Astrocyte (in vitro differentiated cells and primary cell): ENCODE results near the gene IL12RB1. TPM values are rescaled to one million over a fixed set of nuclear protein-coding genes. Genes with fewer than 3 reads are reported as not detected.

Experiments
- DNase-seq: peaks from one replicate; pipeline ENCODE4 v3.0.0-alpha.2; 2010; ENCODE audit warnings: low read depth
- FAIRE-seq: peaks from 2 replicates; lab custom pipeline; 2011; peaks lifted over from hg19 to GRCh38; lab: Jason Lieb, UNC
- H2AFZ ChIP-seq: 2 replicates; pipeline ENCODE4 v1.6.0; 2012; ENCODE audit warnings: low read depth, low read length, inconsistent platforms
- H3K27ac ChIP-seq: 2 replicates; pipeline ENCODE4 v1.5.1; 2011; ENCODE audit warnings: low read depth, low read length, inconsistent platforms
- H3K27me3 ChIP-seq: 2 replicates; pipeline ENCODE4 v1.6.0; 2011; ENCODE audit warnings: low read length, inconsistent platforms; ENCODE audit not compliant: insufficient read depth
- H3K36me3 ChIP-seq: 2 replicates; pipeline ENCODE4 v1.5.1; 2011; ENCODE audit warnings: low read length, inconsistent platforms; ENCODE audit not compliant: insufficient read depth
- H3K4me1 ChIP-seq: 2 replicates; pipeline ENCODE4 v1.5.1; 2011; ENCODE audit warnings: low read length, inconsistent platforms; ENCODE audit not compliant: insufficient read depth
- H3K4me2 ChIP-seq: 2 replicates; pipeline ENCODE4 v1.6.0; 2012; ENCODE audit warnings: low read length, inconsistent platforms
- H3K4me3 ChIP-seq: 2 replicates; pipeline ENCODE4 v1.5.1; 2011; ENCODE audit warnings: low read depth, mild to moderate bottlenecking, low read length, inconsistent platforms; ENCODE audit not compliant: insufficient read depth
- H3K79me2 ChIP-seq: 2 replicates; pipeline ENCODE4 v1.6.0; 2012; ENCODE audit warnings: mild to moderate bottlenecking, low read length, inconsistent platforms; ENCODE audit not compliant: insufficient read depth
- H3K9ac ChIP-seq: 2 replicates; pipeline ENCODE4 v1.6.0; 2012; ENCODE audit warnings: mild to moderate bottlenecking, low read length, inconsistent platforms
- H3K9me3 ChIP-seq: 2 replicates; pipeline ENCODE4 v1.5.1; 2012; ENCODE audit warnings: low read depth, mild to moderate bottlenecking, low read length, inconsistent platforms; ENCODE audit not compliant: insufficient read depth
- H4K20me1 ChIP-seq: 2 replicates; pipeline ENCODE4 v1.6.0; 2012; ENCODE audit warnings: low read length, inconsistent platforms; ENCODE audit not compliant: insufficient read depth
- H3K27ac Mint-ChIP-seq: one replicate; pipeline ENCODE4 v1.8.0; 2021; ENCODE audit warnings: mild to moderate bottlenecking, mixed read lengths; ENCODE audit not compliant: unreplicated experiment
- H3K27me3 Mint-ChIP-seq: one replicate; pipeline ENCODE4 v1.8.0; 2021; ENCODE audit warnings: low read depth, mixed read lengths; ENCODE audit not compliant: unreplicated experiment
- H3K36me3 Mint-ChIP-seq: one replicate; pipeline ENCODE4 v1.8.0; 2021; ENCODE audit warnings: low read depth, mixed read lengths; ENCODE audit not compliant: unreplicated experiment
- H3K4me1 Mint-ChIP-seq: one replicate; pipeline ENCODE4 v1.8.0; 2021; ENCODE audit warnings: low read depth, mixed read lengths; ENCODE audit not compliant: unreplicated experiment
- H3K4me3 Mint-ChIP-seq: one replicate; pipeline ENCODE4 v1.8.0; 2021; ENCODE audit warnings: mild to moderate bottlenecking, moderate library complexity, mixed read lengths; ENCODE audit not compliant: unreplicated experiment
- H3K9me3 Mint-ChIP-seq: one replicate; pipeline ENCODE4 v1.8.0; 2021; ENCODE audit warnings: mild to moderate bottlenecking, mixed read lengths; ENCODE audit not compliant: unreplicated experiment
- CTCF ChIP-seq: IDR thresholded peaks from 2 replicates; pipeline ENCODE4 v1.5.1; 2011; ENCODE audit warnings: low read depth, mild to moderate bottlenecking, inconsistent platforms, low read length, moderate library complexity; ENCODE audit not compliant: insufficient read depth
- EZH2 ChIP-seq: IDR thresholded peaks from 2 replicates; pipeline ENCODE4 v1.6.1; 2012; ENCODE audit warnings: mild to moderate bottlenecking, low read length, inconsistent platforms; ENCODE audit not compliant: insufficient read depth
- total RNA-seq: library from RNA; stranded (reverse); gene quantifications from 2 replicates; pipeline ENCODE4 v1.2.1, GENCODE V29; 2021

IL12RB1 gene
- total RNA-seq, 1 donor from 2014 or later: 0.07 TPM

GRCh38 chr19:18122860-18123795, 36.4 kb upstream of the IL12RB1 start:
- H3K4me1 Mint-ChIP-seq: no peaks in the 10 kb centered on the region
- no peak overlapping the region for H3K27ac Mint-ChIP-seq
- no peaks in the 10 kb centered on the region for H3K9me3 ChIP-seq
- H3K9me3 Mint-ChIP-seq: no peaks in the 10 kb centered on the region
- peaks cover 8% of the 10 kb centered on the region for H3K4me1 ChIP-seq
- H3K36me3 ChIP-seq: no peaks in the 10 kb centered on the region
- H2AFZ ChIP-seq: no peak overlapping the region
- no peak for TF ChIP-seq EZH2
- TF ChIP-seq CTCF: no peak
- H3K4me2 ChIP-seq: no peak overlapping the region
- H3K79me2 ChIP-seq: peaks cover 4% of the 10 kb centered on the region
- H3K36me3 Mint-ChIP-seq: peaks cover 17% of the 10 kb centered on the region
- peaks cover 11% of the 10 kb centered on the region for H4K20me1 ChIP-seq
- FAIRE-seq: no peak
- H3K27ac ChIP-seq: no peak overlapping the region
- no peak overlapping the region for H3K4me3 ChIP-seq
- H3K27me3 Mint-ChIP-seq: peaks cover 3% of the 10 kb centered on the region
- no peak for DNase-seq
- H3K9ac ChIP-seq: no peak overlapping the region
- no peak overlapping the region for H3K4me3 Mint-ChIP-seq
- H3K27me3 ChIP-seq: no peaks in the 10 kb centered on the region

- H3K27ac Mint-ChIP-seq: no peak overlapping the region
- FAIRE-seq: no peak
- H3K27me3 Mint-ChIP-seq: peaks cover 3% of the 10 kb centered on the region
- no peak overlapping the region for H3K9ac ChIP-seq
- H3K79me2 ChIP-seq: peaks cover 4% of the 10 kb centered on the region
- no peaks in the 10 kb centered on the region for H3K9me3 ChIP-seq
- H3K36me3 ChIP-seq: no peaks in the 10 kb centered on the region
- H3K27me3 ChIP-seq: no peaks in the 10 kb centered on the region
- H3K9me3 Mint-ChIP-seq: no peaks in the 10 kb centered on the region
- no peak overlapping the region for H2AFZ ChIP-seq
- peaks cover 8% of the 10 kb centered on the region for H3K4me1 ChIP-seq
- no peak overlapping the region for H3K4me3 Mint-ChIP-seq
- no peak overlapping the region for H3K4me2 ChIP-seq
- no peak overlapping the region for H3K4me3 ChIP-seq
- peaks cover 17% of the 10 kb centered on the region for H3K36me3 Mint-ChIP-seq
- TF ChIP-seq EZH2 (no peak), CTCF (no peak)
- H3K27ac ChIP-seq: no peak overlapping the region
- peaks cover 11% of the 10 kb centered on the region for H4K20me1 ChIP-seq
- DNase-seq: no peak
- no peaks in the 10 kb centered on the region for H3K4me1 Mint-ChIP-seq
These were observed 35.7 kb upstream of the IL12RB1 start for GRCh38 chr19:18122424-18122823.

- Mint-ChIP-seq H3K27me3 (peaks cover 3% of the 10 kb centered on the region), H3K9me3 (no peaks in the 10 kb centered on the region), H3K4me3 (no peak overlapping the region), H3K36me3 (peaks cover 16% of the 10 kb centered on the region), H3K4me1 (peaks cover 2% of the 10 kb centered on the region), H3K27ac (no peak overlapping the region)
- Histone ChIP-seq H4K20me1 (peaks cover 11% of the 10 kb centered on the region), H3K4me3 (no peak overlapping the region), H3K36me3 (no peaks in the 10 kb centered on the region), H3K4me1 (peaks cover 12% of the 10 kb centered on the region), H3K27me3 (no peaks in the 10 kb centered on the region), H3K9ac (no peak overlapping the region), H3K4me2 (no peak overlapping the region), H3K9me3 (no peaks in the 10 kb centered on the region), H3K27ac (no peak overlapping the region), H3K79me2 (peaks cover 4% of the 10 kb centered on the region), H2AFZ (no peak overlapping the region)
- FAIRE-seq: no peak
- TF ChIP-seq CTCF: no peak
- no peak for TF ChIP-seq EZH2
- no peak for DNase-seq
These were observed 34.4 kb upstream of the IL12RB1 start for GRCh38 chr19:18121166-18121565.
